HepG2 (cell line): Measurements from ENCODE around the gene FUT1. TPM values are rescaled to one million over a fixed set of nuclear protein-coding genes. Genes with fewer than 3 reads are reported as not detected.

Experiments used
- BRCA1 ChIP-seq: sonication (generic); formaldehyde crosslinking; IDR thresholded peaks from 2 replicates; pipeline ENCODE4 v1.4.0; 2020; ENCODE audit warnings: missing genetic modification reagents
- CEBPG ChIP-seq: IDR thresholded peaks from 2 replicates; pipeline ENCODE4 v1.6.1; 2016
- CERS6 ChIP-seq: sonication (generic); formaldehyde crosslinking; IDR thresholded peaks from 2 replicates; pipeline ENCODE4 v1.5.0; 2020; ENCODE audit warnings: missing genetic modification reagents
- CHD2 ChIP-seq: IDR thresholded peaks from 2 replicates; pipeline ENCODE4 v1.6.1; 2011; ENCODE audit warnings: low read depth, low read length, improper control_type of control experiment
- CREB1 ChIP-seq, 2 experiments: fragments of 450-650 bp in 1 of 2; IDR thresholded peaks; 2 replicates each; pipeline ENCODE4 v1.6.1; 2016 to 2017; ENCODE audit warnings: control low read depth in 1 of 2, mild to moderate bottlenecking in 1 of 2, missing compliant biosample characterization in 1 of 2, missing genetic modification characterization in 1 of 2
- GATA4 ChIP-seq: sonication (generic); IDR thresholded peaks from 2 replicates; pipeline ENCODE4 v1.6.1; 2016; ENCODE audit warnings: antibody characterized with exemption, low read depth, borderline replicate concordance
- HNRNPH1 ChIP-seq: fragments of 200-400 bp; formaldehyde crosslinking; optimal IDR thresholded peaks from 2 replicates; pipeline ENCODE3; 2017; ENCODE audit warnings: mild to moderate bottlenecking, low read depth, low read length
- MAFF ChIP-seq: IDR thresholded peaks from 2 replicates; pipeline ENCODE4 v1.6.1; 2011; ENCODE audit warnings: low read depth, low read length, improper control_type of control experiment
- MEF2D ChIP-seq: sonication (generic); formaldehyde crosslinking; IDR thresholded peaks from 2 replicates; pipeline ENCODE4 v1.5.1; 2020; ENCODE audit warnings: mild to moderate bottlenecking, missing genetic modification reagents
- MTF1 ChIP-seq: sonication (generic); formaldehyde crosslinking; IDR thresholded peaks from 2 replicates; pipeline ENCODE4 v1.5.0; 2020; ENCODE audit warnings: missing genetic modification reagents
- NR0B2 ChIP-seq: sonication (generic); formaldehyde crosslinking; IDR thresholded peaks from 2 replicates; pipeline ENCODE4 v1.4.0; 2020; ENCODE audit warnings: mild to moderate bottlenecking, missing genetic modification reagents
- PAXIP1 ChIP-seq: sonication (generic); formaldehyde crosslinking; conservative IDR thresholded peaks from 2 replicates; pipeline ENCODE4 v1.4.0; 2020; ENCODE audit warnings: mild to moderate bottlenecking, missing genetic modification reagents, moderate library complexity
- RXRA ChIP-seq: sonication (generic); formaldehyde crosslinking; IDR thresholded peaks from 2 replicates; pipeline ENCODE4 v1.5.1; 2020; ENCODE audit warnings: missing genetic modification reagents
- STAG1 ChIP-seq: sonication (generic); formaldehyde crosslinking; IDR thresholded peaks from 2 replicates; pipeline ENCODE4 v1.4.0; 2020; ENCODE audit warnings: missing genetic modification reagents
- WIZ ChIP-seq: sonication (generic); formaldehyde crosslinking; IDR thresholded peaks from 2 replicates; pipeline ENCODE4 v1.5.1; 2020; ENCODE audit warnings: mild to moderate bottlenecking, missing genetic modification reagents
- ZGPAT ChIP-seq: IDR thresholded peaks from 2 replicates; pipeline ENCODE4 v1.6.1; 2016; ENCODE audit warnings: mild to moderate bottlenecking
- ZNF276 ChIP-seq: sonication (generic); formaldehyde crosslinking; IDR thresholded peaks from 2 replicates; pipeline ENCODE4 v1.4.0; 2020; ENCODE audit warnings: mild to moderate bottlenecking, low read depth, missing genetic modification reagents
- ZNF362 ChIP-seq: sonication (generic); formaldehyde crosslinking; IDR thresholded peaks from 2 replicates; pipeline ENCODE4 v1.4.0; 2020; ENCODE audit warnings: missing genetic modification reagents, mild to moderate bottlenecking, borderline replicate concordance
- ZNF644 ChIP-seq: IDR thresholded peaks from 2 replicates; pipeline ENCODE4 v1.6.1; 2016; ENCODE audit warnings: low read depth
- polyA plus RNA-seq, 8 experiments: library from polyadenylated mRNA; depleted of rRNA in 3 of 8; stranded (reverse) in 7 of 8; unstranded in 1 of 8; fragments of >200 nt; fragmentation: Illumina TruSeq in 4 of 8; extraction: Trizol in 4 of 8; gene quantifications; 2 replicates each; pipeline versions ENCODE4 v1.2.1 to v1.2.3, GENCODE V29; 2011 to 2016; ENCODE audit warnings: low read depth in 4 of 8, missing spikeins in 1 of 8, mixed read lengths in 1 of 8; ENCODE audit not compliant: insufficient read depth in 1 of 8
- total RNA-seq, 5 experiments: library from RNA; depleted of rRNA; stranded (reverse); fragments of >200 nt; fragmentation: Illumina TruSeq; extraction: Trizol; gene quantifications; 2 replicates each; pipeline ENCODE4 v1.2.3, GENCODE V29; 2016; ENCODE audit warnings: low read depth in 1 of 5

Gene FUT1
- total and polyA plus RNA-seq, 2 of the 13 experiments (the other 11 are each of a cell fraction or from before 2014, with no cell fraction given): 0.07 to 1.1 TPM

GRCh38 chr19:48768994-48769713, 16.7 kb upstream of the FUT1 start (continued):
- peak; percentile 53 for TF ChIP-seq PAXIP1 (CRISPR knock-in tag)
- peak; percentile 66; the same call in 1 of the 2 replicates for TF ChIP-seq ZNF644 (CRISPR knock-in tag)
- TF ChIP-seq HNRNPH1: no peak
- 0 out of 2 replicates have a peak, but pooled peaks have one; percentile 28 for TF ChIP-seq ZGPAT
- no peak for TF ChIP-seq ZNF362 (CRISPR knock-in tag)
- TF ChIP-seq GATA4: peak; percentile 20; the same call in 1 of the 2 replicates
- TF ChIP-seq WIZ (CRISPR knock-in tag): no peak
- no peak for TF ChIP-seq MAFF
- TF ChIP-seq NR0B2: no peak
- TF ChIP-seq ZNF276 (CRISPR knock-in tag): no peak
- TF ChIP-seq RXRA (CRISPR knock-in tag): no peak
- no peak for TF ChIP-seq BRCA1 (CRISPR knock-in tag)
- TF ChIP-seq CEBPG (CRISPR knock-in tag): peak; percentile 59
- no peak for TF ChIP-seq STAG1 (CRISPR knock-in tag)
- no peak for TF ChIP-seq MTF1 (CRISPR knock-in tag)
- TF ChIP-seq CERS6: no peak
- no peak for TF ChIP-seq CHD2
- no peak for TF ChIP-seq CREB1 (IDR thresholded peaks at IDR 0.05)
- TF ChIP-seq CREB1 (CRISPR knock-in tag; IDR thresholded peaks at IDR 0.05): no peak
- peak; percentile 51; the same call in 1 of the 2 replicates for TF ChIP-seq MEF2D
